ENCODE results near the gene METTL3.
"Not testable (repeated sequence)": the region's sequence is repeated elsewhere in the genome, so short reads cannot be mapped to it uniquely, and the experiment has no call there.

METTL3 gene

DNA sequence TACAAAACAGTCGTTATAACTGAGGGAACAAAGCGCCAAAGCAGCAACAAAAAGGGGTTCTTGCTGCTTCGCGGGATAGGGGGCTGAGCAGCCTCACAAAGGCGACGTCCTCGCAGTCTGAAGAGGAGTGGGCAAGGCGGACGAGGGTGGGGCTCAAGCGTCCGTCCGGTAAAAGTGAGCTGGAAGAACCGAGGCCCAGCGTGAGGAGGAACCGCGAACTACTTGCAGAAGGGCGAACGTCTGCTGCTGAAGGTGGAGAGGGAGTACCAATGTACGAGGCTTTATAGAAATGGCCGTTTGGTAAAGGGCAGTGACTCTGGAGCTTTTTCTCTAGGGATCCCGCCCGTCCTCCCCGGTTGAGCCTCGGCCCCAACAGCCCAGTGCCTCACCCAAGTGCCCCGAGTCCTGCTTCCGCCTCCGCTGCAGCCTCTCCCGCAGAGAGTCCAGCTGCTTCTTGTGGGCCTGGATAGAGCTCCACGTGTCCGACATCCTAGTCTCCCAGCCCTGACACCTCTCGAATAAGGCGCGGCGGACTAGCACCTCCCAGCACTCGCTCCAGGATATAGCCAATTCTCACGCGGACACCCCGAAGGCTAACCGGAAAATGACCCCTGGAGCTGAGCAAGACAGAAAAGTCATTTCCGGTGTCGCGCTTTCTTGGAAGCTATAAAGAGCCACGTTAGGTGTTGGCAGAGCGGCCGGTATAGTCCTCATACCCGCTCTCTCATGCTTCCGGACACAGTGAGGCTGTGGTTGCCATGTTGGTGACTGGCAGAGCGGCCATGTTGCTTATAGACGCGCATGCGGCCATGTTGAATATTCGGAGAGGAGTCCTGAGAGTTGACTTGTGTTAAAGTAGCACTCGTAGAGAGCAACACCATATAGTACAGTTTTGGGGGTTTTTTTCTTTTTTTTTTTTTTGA lies at the start of gene METTL3:
Gene METTL3 (minus strand): TSS at position 606 of the 923 bp plus-strand sequence. CDS start 117 bp downstream, at position 489.
- DNase-seq (ENCODE audit: low read depth in 2 of 2) = peak; percentile 98

DNA sequence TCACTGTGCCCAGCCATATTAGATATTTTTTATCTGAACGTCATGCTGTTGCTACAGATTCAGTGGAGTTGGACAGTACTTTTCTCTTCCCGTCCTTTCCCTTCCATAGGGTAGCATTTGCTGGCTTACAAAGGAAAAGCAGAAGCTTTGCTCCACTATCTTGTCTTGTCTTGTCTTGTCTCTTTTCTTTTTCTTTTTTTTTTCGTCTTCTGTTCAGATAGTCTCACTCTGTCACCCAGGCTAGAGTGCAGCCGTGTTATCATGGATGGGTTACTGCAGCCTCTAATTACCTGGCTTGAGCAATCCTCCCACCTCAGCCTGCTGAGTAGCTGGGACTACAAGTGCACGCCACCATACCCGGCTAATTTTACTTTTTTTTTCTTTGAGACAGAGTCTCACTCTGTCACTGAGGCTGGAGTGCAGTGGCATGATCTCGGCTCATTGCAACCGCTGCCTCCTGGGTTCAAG lies 47.6 kb upstream of the METTL3 start:
- no peak for DNase-seq (ENCODE audit: low read depth in 2 of 2)

DNA sequence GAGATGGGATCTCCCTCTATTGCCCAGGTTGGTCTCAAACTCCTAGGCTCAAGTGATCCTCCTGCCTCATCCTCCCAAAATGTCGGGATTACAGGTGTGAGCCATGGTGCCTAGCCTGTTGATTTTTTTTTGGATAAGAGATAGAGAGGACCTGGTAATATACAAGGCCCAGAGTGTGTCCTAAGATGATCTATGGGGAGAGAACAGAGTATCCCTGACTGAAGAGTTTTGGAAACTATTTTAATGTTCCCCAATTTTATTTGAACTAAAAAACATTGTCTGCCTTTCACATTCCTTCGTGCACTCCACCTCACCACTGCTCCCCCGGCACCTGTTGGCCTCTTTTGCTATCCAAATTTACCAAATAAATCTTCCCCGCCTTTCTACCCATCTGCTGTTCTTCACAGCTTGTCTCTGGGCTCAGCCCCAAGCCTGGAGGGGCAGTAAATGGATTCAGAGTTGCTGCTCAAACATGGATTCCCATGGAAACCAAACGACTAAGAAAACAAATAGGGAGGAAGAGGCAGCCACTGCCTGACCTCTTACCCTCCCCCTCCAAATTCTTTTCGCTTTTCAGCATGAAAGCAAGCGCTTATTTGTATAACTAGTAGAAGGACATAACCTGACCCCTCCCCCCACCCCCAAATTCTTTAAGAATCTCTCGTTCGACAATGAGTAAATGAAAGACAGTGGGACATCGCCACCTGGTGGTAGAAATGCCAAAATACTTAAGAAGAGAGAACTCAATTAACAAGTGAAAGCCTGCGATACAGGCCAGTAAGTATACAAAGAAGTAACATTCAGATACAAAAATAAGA lies 46.2 kb upstream of the METTL3 start:
- DNase-seq (ENCODE audit: low read depth in 2 of 2) = peak; percentile 72 to 74

GRCh38 chr14:21556378-21557083 lies 45.4 kb upstream of the METTL3 start:
- DNase-seq (ENCODE audit: low read depth in 2 of 2) = no peak

- DNase-seq (ENCODE audit: low read depth in 2 of 2) = no peak
These were observed 42.1 kb upstream of the METTL3 start for GRCh38 chr14:21553266-21553665.

DNA sequence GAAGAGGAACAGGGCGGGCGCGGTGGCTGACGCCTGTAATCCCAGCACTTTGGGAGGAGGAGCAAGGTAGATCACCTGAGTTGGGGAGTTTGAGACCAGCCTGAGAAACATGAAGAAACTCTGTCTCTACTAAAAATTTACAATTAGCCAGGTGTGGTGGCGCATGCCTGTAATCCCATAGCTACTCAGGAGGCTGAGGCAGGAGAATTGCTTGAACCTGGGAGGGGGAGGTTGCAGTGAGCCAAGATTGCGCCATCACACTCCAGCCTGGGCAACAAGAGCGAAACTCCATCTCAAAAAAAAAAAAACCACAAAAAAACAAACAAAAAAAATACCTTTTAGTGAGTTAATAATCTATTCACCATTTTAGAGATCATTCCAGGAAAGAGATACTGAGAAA lies 33.4 kb upstream of the METTL3 start:
- not testable (repeated sequence) for DNase-seq (ENCODE audit: low read depth in 2 of 2)

GRCh38 chr14:21543963-21544362 lies 32.8 kb upstream of the METTL3 start:
- DNase-seq (ENCODE audit: low read depth in 2 of 2) = no peak

GRCh38 chr14:21543521-21543960 lies 32.4 kb upstream of the METTL3 start:
- DNase-seq (ENCODE audit: low read depth in 2 of 2) = no peak

GRCh38 chr14:21541413-21542074 lies 30.4 kb upstream of the METTL3 start:
- DNase-seq (ENCODE audit: low read depth in 2 of 2) = no peak

GRCh38 chr14:21539189-21539940 lies 28.2 kb upstream of the METTL3 start:
- no peak for DNase-seq (ENCODE audit: low read depth in 2 of 2)

- DNase-seq (ENCODE audit: low read depth in 2 of 2) = no peak
These were observed 25.9 kb upstream of the METTL3 start for GRCh38 chr14:21537090-21537424.

DNA sequence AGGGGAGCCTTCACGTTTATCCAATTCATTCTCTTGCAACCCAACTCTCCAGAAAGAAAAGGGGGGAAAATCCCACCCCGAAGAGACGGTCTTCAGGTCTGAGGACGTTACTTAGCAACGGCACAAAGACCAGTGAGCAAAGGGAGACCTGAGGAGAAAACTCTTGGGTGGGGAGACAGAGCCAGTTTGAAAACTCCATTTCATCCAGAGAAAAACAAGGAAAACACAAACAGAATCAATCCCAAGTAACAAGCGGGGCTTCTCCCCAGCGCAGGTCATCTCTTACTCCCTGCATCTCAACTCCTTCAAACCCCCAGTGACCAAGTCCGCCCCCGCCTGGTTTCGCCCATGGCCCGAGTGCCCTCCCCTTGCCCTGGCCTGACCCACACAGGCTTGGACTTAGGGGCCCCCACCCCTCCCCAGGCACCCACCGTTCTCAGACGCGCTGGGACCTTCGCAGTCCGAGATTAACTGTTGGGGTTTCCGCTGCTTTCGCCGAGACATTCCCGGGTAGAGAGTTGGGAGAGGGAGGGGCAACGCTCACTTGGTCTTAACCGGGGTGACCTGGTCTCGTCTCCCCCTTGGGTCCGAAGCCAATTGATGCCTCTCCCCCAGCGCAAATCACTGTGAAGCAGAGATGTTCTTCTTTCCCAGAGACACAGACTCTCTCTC lies 25.4 kb upstream of the METTL3 start:
- DNase-seq (ENCODE audit: low read depth in 2 of 2) = no peak

- no peak for DNase-seq (ENCODE audit: low read depth in 2 of 2)
These were observed 24.6 kb upstream of the METTL3 start for GRCh38 chr14:21535545-21536417.

DNA sequence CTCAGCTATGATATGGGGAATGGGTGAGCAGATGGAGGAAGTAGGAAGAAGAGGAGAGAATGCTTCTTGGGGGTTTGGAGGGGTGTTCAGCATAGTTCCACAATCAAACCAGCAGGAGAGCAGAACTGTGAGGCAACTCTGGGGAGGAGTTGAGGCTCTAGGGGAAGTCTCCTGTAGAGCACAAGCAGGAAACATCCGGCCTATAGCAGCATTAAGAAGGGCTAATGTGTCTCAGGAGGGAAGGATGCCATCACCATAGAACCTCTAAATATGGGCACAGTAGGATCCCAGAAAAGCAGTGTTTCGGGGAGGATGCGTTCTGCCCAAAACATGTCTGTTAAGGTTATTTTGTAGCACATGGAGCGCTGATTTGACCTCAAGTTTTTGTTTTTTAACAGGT lies 23.4 kb upstream of the METTL3 start:
- no peak for DNase-seq (ENCODE audit: low read depth in 2 of 2)

GRCh38 chr14:21533294-21533693 lies 22.2 kb upstream of the METTL3 start:
- DNase-seq (ENCODE audit: low read depth in 2 of 2) = no peak

- no peak for DNase-seq (ENCODE audit: low read depth in 2 of 2)
These were observed 18.4 kb upstream of the METTL3 start for GRCh38 chr14:21529515-21529914.

- DNase-seq (ENCODE audit: low read depth in 2 of 2) = no peak
These were observed 17.5 kb upstream of the METTL3 start for GRCh38 chr14:21528381-21529348.

DNA sequence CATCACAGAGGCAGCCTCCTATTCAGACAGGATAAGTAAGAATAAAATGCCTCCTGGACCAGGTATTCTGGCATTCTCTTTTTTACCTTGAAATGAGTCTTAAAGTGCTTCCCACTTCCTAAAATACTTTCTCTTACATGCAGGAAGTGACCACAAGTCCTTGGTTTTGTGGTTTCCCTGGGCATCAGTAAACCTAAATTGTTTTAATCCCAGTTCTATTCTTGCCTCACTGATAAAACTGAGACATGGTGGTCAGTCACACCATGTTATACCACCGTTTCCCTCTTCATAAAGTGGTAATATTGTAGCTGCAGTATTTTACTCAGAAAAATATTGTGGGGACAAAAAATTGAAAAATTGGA lies 16.2 kb upstream of the METTL3 start:
- no peak for DNase-seq (ENCODE audit: low read depth in 2 of 2)

All from fibroblast of skin of left quadriceps (primary cell).